NT2/D1 (cell line): ENCODE results near the gene ECI2.
A peak's percentile ranks its signal among the peaks of the same experiment; 100 is the strongest.

Source experiments
- DNase-seq: peaks from one replicate; pipeline ENCODE4 v3.0.0-alpha.2; 2011; ENCODE audit warnings: low read depth, low spot score
- H3K27me3 ChIP-seq: 2 replicates; pipeline ENCODE4 v1.6.0; 2011; ENCODE audit warnings: mild to moderate bottlenecking; ENCODE audit not compliant: insufficient read length, insufficient read depth
- H3K36me3 ChIP-seq: 2 replicates; pipeline ENCODE4 v1.6.1; 2011; ENCODE audit warnings: mild to moderate bottlenecking, low read length, mixed read lengths; ENCODE audit not compliant: insufficient read depth, insufficient read length
- H3K4me1 ChIP-seq: 2 replicates; pipeline ENCODE4 v1.5.1; 2011; ENCODE audit not compliant: insufficient read depth, insufficient read length
- H3K4me3 ChIP-seq: 2 replicates; pipeline ENCODE4 v1.5.1; 2011; ENCODE audit warnings: low read depth; ENCODE audit not compliant: insufficient read length
- H3K9ac ChIP-seq: 2 replicates; pipeline ENCODE4 v1.6.0; 2011; ENCODE audit warnings: low read depth; ENCODE audit not compliant: insufficient read length
- H3K9me3 ChIP-seq: 2 replicates; pipeline ENCODE4 v1.5.1; 2011; ENCODE audit warnings: mild to moderate bottlenecking, low read length; ENCODE audit not compliant: insufficient read depth
- SUZ12 ChIP-seq: IDR thresholded peaks from 2 replicates; pipeline ENCODE4 v1.6.1; 2011; ENCODE audit not compliant: insufficient read length, insufficient read depth; ENCODE audit errors: extremely low read depth
- YY1 ChIP-seq: IDR thresholded peaks from 2 replicates; pipeline ENCODE4 v1.6.1; 2011; ENCODE audit not compliant: insufficient read length, insufficient read depth
- ZNF274 ChIP-seq: IDR thresholded peaks from 2 replicates; pipeline ENCODE4 v1.6.1; 2011; ENCODE audit warnings: mild to moderate bottlenecking, low read depth, low read length

Gene ECI2

DNA sequence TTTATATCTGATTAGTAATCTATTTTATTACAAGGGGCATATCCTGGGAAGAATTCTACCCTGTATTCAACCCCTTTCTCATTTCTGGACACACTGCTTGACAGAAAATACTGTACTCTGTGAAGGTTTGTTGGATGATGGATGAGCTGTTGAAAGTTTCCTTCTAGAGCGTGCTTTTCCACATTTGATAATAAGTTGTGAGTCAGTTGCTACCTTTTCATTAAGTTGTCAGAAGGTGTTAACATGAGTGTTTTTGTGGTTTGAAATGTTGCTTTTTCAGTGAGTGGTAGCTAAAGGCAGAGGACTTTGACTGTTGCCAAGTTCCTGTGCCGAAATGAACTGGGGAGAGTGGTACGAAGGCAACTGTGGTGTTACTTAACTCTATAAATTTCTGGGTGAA lies 3.9 kb upstream of the ECI2 start:
- H3K4me1 ChIP-seq, result no peaks in the 10 kb centered on the region
- TF ChIP-seq YY1 (no peak), SUZ12 (no peak), ZNF274 (no peak)
- H3K9me3 ChIP-seq, result no peaks in the 10 kb centered on the region
- DNase-seq, result no peak
- H3K27me3 ChIP-seq, result no peaks in the 10 kb centered on the region
- no peaks in the 10 kb centered on the region for H3K36me3 ChIP-seq
- no peak overlapping the region for H3K4me3 ChIP-seq
- no peak overlapping the region for H3K9ac ChIP-seq

DNA sequence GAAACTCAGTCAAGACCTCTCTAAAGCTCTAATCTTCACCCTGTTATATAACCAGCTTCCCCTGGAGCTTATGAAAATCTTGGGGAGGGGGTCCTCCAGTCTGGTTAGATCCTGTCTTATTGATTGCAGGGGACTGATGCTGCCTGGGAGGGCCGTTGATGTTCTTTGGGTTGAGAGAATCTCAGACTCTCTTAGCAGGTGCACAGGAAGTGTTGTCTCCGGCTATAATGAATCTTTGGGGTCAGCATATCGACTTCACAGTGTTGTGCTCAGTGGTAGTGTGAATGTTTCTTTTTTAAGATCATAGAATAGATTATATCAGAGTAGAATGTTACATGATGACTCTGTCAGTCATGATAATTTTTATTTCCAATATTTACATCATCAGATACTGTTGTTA lies 2.8 kb upstream of the ECI2 start:
- H3K36me3 ChIP-seq, result peaks cover 1% of the 10 kb centered on the region
- no peaks in the 10 kb centered on the region for H3K4me1 ChIP-seq
- TF ChIP-seq SUZ12, result no peak
- TF ChIP-seq ZNF274, result no peak
- no peak overlapping the region for H3K4me3 ChIP-seq
- H3K9ac ChIP-seq, result no peak overlapping the region
- no peaks in the 10 kb centered on the region for H3K27me3 ChIP-seq
- no peaks in the 10 kb centered on the region for H3K9me3 ChIP-seq
- DNase-seq, result no peak

DNA sequence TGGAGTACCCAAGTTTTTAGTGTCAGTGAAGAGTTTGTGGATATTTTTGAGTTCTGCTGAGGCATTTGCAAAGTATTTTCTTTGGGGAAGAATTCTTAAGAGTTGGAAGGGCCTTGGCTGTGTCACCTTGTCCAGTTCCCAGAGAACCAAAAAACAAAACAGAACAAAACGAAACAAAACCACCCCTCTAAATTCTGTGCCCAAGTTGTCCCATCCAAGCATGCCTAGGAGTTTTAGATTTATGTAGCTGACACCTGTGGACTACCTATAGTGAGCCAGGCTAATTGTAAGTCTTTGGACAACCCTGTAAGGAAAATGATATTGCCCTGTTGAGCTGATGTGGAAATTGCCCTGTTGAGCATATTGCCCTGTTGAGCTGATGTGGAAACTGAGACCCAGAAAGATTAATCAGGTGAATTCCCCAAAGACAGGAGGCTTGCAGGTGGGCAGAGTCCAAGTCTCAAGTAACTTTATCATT lies 1.0 kb upstream of the ECI2 start:
- H3K9ac ChIP-seq, result peak overlapping the region; percentile 67
- peaks cover 13% of the 10 kb centered on the region for H3K9me3 ChIP-seq
- H3K4me1 ChIP-seq, result no peaks in the 10 kb centered on the region
- peaks cover 19% of the 10 kb centered on the region for H3K36me3 ChIP-seq
- H3K4me3 ChIP-seq, result peak overlapping the region; percentile 58
- H3K27me3 ChIP-seq, result no peaks in the 10 kb centered on the region
- no peak for DNase-seq
- TF ChIP-seq SUZ12 (no peak), ZNF274 (no peak), YY1 (no peak)

DNA sequence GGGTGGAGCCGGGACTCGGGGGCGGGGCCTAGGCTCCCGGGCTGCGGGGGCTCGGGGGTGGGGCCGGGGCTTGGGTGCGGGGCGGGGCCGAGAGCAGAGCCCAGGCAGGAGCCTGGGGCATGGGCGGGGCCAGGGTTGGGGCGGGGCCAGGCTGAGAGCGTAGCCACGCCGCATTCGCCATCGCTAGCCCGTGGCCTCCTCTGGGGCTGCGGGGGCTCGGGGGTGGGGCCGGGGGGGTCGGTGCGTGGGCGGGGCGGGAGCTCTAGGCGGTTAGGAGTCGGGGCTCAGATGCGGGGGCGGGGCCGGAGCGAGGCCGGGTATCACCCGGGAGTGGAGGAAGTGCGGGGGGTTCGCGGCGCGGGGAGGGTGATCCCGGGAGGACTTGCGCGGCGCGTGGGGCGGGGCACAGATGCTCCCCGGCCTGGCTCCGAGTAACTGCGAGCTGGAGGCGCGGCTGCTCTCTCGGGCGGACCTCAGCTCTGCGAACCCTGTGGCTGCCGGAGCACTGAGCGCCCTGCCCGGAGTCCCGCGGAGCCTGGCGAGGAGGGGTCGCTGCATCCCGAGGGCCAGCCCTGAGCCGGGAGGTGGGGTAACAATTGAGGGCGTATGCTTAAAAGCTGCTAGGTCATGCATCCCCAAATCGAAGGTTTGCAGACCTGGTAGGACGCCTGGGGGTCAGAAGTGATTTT lies 434 bp upstream of the ECI2 start:
- Histone ChIP-seq H3K4me1 (no peaks in the 10 kb centered on the region), H3K9me3 (peaks cover 17% of the 10 kb centered on the region), H3K4me3 (peak overlapping the region; percentile 58), H3K9ac (peak overlapping the region; percentile 67), H3K27me3 (no peaks in the 10 kb centered on the region), H3K36me3 (peaks cover 23% of the 10 kb centered on the region)
- DNase-seq, result peak; percentile 71
- TF ChIP-seq YY1 (no peak), SUZ12 (no peak), ZNF274 (no peak)

DNA sequence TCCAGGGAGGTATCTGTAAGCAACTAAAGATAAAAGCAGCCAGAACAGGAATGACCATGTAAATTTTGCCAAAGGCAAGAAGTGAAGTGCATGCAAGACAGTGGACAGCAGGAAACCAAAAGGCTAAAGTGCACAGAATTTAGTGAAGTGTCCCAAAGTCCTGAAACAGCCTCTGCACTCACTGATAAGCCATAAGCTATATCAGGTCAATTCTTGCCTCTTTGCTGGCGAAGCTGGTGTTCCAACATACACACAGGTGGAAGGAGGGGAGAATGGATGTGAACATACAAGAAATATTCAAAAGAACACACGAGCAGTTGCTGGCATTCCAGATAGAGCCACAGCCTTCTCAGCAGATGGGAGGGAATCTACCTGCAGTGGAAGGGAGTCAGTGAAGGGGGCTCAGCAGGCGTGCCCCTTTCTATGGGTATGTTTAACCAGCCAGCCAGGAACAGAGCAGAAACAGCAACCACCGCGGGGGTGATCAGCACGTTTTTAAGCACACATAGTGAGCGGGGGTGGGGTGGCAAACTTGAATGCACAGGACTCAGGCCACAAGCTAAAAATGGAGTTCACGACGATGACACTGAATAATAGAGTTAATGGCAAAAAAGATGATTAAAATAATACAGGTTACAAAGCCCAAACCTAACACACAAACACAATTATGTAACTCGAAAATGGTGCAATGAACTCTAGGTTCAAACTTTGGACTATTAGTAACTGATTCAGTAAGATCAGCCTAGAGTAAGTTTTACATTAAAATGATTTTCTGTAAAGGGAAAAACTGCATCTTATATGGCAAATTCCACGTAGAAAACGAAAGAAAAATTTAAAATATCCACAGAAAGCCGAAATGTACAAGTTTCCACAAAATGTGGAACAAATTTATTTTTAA lies 1.2 kb downstream of the ECI2 start:
- Histone ChIP-seq H3K4me1 (no peaks in the 10 kb centered on the region), H3K9ac (peak overlapping the region; percentile 83), H3K4me3 (peak overlapping the region; percentile 80), H3K27me3 (no peaks in the 10 kb centered on the region), H3K36me3 (peaks cover 39% of the 10 kb centered on the region), H3K9me3 (peaks cover 30% of the 10 kb centered on the region)
- peak; percentile 8 for DNase-seq
- TF ChIP-seq YY1 (no peak), ZNF274 (no peak), SUZ12 (no peak)

DNA sequence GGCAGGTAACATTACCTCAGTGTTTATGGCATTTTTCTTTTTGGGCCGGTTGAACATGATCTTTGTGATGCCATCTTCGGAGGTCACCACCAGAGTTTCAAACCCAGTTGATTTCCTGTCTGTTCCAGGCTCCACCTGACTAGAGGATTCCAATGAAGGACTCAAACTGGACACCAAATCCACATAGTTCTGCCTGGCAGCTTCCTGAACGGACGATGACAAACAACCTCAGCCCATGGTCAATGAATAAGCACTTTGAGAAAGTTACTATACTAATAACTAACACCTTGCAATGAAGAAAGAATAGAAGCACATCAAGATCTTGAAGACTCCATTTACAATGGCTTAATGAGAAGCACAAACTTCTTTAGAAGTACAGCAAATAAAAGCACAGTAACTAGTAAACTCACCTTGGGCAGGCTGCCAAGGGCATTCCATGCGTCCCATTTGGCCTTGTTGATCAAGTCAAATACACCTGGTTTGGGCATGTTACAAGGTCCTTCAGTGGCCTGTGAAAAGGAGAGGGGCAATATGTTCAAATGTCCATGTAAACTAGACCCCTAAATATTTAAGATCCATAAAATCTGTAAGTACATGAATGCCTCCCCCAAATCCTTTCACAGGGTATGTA lies 4.9 kb downstream of the ECI2 start:
- H3K36me3 ChIP-seq, result peaks cover 52% of the 10 kb centered on the region
- H3K4me1 ChIP-seq, result no peaks in the 10 kb centered on the region

DNA sequence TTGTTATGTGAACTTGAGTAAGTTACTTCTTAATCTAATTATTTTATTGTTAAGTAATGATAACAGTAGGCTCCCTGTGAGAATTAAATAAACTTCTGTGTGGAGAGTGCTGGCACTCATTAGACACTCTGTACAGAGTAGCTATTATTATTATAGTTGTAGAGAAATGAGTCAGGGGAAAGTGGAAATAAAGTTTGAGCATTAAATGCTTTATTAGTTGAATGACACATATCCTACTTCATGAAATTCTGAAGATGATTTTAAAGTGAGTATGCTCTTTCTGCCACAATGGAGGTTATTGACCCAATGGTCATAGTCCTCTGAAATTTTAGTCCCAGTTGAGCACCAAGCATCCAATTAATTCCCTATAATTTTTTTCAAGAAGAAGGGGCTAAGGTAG lies 5.9 kb downstream of the ECI2 start:
- H3K36me3 ChIP-seq, result peaks cover 61% of the 10 kb centered on the region
- no peaks in the 10 kb centered on the region for H3K27me3 ChIP-seq
- no peak overlapping the region for H3K9ac ChIP-seq
- H3K4me3 ChIP-seq, result no peak overlapping the region
- H3K9me3 ChIP-seq, result peaks cover 30% of the 10 kb centered on the region
- no peak for DNase-seq
- no peaks in the 10 kb centered on the region for H3K4me1 ChIP-seq
- no peak for TF ChIP-seq SUZ12
- TF ChIP-seq YY1, result no peak
- no peak for TF ChIP-seq ZNF274

More for the DNA sequence above, 4.9 kb downstream of the ECI2 start:
- no peak overlapping the region for H3K4me3 ChIP-seq
- peaks cover 30% of the 10 kb centered on the region for H3K9me3 ChIP-seq
- no peak overlapping the region for H3K9ac ChIP-seq
- no peak for DNase-seq
- no peaks in the 10 kb centered on the region for H3K27me3 ChIP-seq
- TF ChIP-seq SUZ12, result no peak
